ENCODE measurements around the gene GRID1. TPM values are rescaled to one million over a fixed set of nuclear protein-coding genes. Genes with fewer than 3 reads are reported as not detected.
A peak's percentile ranks its signal among the peaks of the same experiment; 100 is the strongest.

Gene GRID1
- total RNA-seq, 1 donor from 2014 or later, result under 0.01 TPM

- DNase-seq (ENCODE audit: low read depth in 2 of 2), result no peak
These were observed 353.0 kb downstream of the GRID1 start for GRCh38 chr10:86013568-86013967.

DNA sequence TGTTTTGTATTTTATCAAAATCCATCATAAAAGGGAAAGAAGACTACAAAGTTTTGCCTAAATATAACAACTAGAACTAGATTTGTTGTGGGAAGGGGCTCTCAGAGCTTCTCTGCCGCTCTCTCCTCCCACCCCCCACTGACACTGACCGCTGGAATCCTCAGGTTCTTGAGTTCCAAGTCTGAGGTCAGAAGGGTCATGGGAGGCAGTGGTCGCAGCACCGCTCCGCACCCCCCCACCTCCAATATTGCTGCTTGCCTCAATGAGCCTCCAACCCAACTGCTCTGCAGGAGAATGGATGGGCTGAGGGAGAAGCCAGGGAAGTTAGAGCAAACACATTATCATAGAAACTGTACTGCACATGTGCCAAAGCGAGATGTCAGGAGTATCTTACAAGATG, 359.4 kb downstream of the GRID1 start:
- no peak for DNase-seq (ENCODE audit: low read depth in 2 of 2)

DNA sequence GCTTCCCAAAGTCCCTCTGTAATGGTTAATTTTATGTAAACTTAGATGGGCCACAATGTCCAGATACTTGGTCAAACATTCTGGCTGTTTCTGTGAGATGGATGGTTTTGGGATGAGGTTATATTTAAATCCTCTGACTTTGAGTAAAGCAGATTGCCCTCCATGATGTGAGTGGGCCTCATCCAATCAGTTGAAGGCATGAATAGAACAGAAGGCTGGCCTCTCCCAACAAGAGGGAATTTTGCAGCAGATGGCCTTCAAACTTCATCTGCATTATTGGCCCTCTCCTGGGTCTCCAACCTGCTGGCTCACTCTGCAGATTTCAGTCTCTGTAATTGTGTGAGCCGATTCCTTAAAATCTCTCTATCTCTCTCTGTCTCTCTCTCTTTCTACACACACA, 362.3 kb downstream of the GRID1 start:
- DNase-seq (ENCODE audit: low read depth in 2 of 2), result no peak

DNA sequence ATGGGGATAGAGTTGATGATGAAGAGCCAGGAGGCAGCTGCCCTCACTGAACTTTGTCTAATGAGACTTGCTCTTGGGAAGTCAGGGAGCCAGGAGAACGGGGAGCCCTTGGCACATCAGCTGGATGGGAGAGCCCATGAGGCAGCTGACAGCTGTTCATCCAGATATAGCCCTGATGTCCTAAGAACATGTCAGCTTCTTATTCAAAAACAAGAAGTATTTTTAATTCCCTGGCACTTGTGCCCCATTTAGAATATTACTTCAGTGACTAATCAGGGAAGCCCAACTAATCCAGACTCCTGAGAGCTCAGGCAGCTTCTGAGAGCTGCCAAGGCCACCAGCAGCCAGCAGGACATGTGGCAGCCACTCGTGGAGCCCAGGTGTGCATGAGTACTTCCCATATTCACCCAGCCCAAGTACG, 363.4 kb downstream of the GRID1 start:
- DNase-seq (ENCODE audit: low read depth in 2 of 2), result no peak

GRCh38 chr10:86001521-86001920, 365.1 kb downstream of the GRID1 start:
- no peak for DNase-seq (ENCODE audit: low read depth in 2 of 2)

DNA sequence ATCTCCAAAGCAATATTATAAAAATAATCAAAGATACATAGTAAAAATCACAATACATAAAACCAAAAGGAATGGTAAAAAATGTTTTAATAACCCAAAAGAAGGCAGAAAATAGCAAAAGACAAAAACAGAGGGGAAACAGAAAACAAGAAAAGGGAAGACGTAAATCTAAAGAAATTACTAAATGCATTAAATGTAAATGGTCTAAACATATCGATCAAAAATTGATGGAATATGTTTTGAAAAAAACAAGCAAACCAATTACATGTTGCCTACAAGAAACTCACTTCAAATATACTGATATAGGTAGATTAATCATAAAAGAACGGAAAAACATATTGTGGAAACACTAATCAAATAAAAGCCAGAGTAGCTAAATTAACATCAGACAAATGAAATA, 369.1 kb downstream of the GRID1 start:
- no peak for DNase-seq (ENCODE audit: low read depth in 2 of 2)

DNA sequence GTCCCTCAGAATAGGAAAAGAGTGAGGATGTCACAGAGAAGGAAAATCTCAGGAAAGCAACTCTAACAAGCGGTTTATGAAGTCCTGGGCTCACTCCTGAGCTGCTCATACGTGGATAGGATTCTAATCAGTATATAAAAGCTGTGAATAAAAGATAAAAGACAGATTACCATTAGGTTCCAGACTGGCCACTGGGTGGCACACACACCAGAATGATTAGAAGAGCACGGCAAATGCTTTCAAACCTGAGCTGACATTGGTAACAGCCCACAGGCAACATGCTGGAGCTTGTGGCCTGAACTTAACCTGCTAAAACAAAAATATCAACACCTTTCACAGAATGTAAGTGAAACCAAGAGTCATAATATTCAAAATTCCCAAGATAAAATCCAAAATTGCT, 370.8 kb downstream of the GRID1 start:
- peak in 1 of 2 donors; percentile 5 for DNase-seq (ENCODE audit: low read depth in 2 of 2)

GRCh38 chr10:85993840-85994507, 372.6 kb downstream of the GRID1 start:
- no peak for DNase-seq (ENCODE audit: low read depth in 2 of 2)

DNA sequence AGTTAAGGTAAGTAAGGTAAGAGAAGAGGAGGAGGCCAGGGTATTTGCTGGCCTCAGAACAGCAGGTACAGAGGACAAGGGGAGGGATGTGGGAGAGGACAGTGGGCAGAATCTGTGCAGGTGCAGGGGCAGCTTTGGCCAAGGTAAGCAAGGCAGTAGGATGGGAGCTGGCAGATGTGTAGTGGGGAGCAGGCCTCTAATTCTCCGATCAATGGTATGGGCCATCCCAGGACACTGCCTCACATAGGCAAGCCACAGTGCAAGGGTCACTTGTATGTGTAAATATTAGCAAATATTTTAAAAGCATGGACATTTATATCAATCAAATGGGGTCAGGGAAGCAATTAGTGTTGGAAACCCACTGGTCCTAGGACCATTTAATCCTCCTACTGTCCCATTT, 373.5 kb downstream of the GRID1 start:
- no peak for DNase-seq (ENCODE audit: low read depth in 2 of 2)

GRCh38 chr10:85992324-85992723, 374.3 kb downstream of the GRID1 start:
- DNase-seq (ENCODE audit: low read depth in 2 of 2), result no peak

DNA sequence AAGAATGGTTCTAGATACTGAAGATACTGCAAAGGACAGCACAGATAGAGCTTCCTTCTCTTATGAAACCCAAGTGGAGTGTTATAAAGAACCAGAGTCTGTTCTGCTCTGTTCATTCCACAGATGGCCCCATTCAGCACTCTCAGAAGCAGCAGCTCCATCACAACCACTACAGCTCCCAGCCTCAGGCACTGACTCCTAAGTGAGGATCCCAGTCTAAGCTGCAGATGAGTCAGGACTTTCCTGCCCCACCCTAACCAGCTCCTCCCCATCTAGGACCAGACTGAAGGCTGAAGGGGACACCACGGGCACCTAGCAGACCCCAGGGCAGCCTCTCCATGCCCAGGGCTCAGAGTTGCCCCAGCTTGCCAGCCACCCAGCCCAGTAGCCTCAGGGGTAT, 379.8 kb downstream of the GRID1 start:
- no peak for DNase-seq (ENCODE audit: low read depth in 2 of 2)

DNA sequence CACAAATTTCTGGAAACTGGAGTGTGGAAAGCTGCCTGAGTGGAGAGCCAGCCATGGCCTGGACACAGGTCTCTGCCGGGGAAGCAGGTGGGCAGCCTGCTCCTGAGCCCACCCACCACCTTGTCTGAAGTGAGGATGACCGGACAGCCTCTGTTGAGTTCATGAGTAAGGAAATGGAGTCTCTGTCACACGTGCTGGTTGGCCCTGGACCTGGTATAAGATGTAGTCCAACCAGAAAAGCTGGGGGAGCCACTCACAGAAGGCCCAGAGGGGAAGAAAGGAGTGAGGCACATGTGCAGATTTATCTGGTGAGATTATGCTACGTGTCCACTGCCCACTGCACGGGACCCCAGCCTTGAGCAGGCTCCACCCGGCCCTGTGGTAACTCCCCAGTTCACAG, 383.5 kb downstream of the GRID1 start:
- DNase-seq (ENCODE audit: low read depth in 2 of 2), result no peak

DNA sequence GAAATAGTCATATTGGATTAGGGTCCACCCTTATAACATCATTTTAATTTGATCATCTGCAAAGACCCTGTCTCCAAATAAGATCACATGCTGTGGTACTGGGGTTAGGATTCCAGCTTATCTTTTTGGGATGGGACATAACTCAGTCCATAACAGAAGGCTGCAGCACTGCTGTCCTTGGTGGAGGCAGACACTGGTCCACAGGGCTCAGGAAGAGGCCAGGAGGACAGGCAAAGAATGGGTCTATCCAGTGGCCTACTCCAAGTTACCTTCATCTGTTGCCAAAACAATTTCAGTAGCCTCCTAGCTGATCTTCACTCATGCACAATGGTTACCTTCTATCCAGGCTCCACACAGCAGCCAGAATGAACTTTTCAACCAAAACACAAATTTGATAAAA, 387.0 kb downstream of the GRID1 start:
- no peak for DNase-seq (ENCODE audit: low read depth in 2 of 2)

DNA sequence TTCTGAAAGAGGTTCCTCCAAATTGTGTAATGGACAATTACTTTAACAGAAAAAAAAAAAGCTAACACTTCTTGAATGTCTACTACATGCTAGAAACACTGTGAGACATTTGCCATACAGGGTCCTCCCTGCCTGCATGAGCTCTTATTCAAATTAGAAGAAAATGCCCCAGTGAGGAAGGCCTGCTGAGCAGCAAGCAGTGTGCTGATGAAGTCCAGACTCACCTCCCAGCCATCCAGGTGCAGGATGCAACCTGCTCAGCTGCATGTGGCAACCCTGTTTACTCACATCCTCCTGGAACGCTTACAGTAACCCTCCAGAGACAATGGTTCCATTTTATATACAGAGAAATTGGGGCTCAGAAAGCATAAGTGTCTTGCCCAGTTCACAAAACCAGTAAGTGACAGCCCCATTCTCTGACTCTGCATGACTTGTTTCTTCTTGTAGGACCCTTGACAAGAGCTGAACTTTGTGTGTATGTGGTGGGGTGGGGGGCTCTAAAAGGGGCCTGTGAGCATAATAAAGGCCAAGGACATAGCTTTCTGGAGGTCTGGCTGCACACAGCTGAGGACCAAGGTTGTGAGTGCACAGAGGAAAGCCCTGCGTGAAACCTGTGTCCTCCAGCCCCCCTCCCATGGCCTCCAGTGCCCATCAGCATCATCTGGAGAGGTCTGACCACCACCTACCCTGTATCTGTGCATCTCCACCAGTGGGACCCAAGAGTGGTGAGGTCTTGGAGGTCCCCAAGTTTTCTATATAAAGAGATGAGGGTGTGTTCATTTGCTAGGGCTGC, 387.8 kb downstream of the GRID1 start:
- DNase-seq (ENCODE audit: low read depth in 2 of 2), result no peak

DNA sequence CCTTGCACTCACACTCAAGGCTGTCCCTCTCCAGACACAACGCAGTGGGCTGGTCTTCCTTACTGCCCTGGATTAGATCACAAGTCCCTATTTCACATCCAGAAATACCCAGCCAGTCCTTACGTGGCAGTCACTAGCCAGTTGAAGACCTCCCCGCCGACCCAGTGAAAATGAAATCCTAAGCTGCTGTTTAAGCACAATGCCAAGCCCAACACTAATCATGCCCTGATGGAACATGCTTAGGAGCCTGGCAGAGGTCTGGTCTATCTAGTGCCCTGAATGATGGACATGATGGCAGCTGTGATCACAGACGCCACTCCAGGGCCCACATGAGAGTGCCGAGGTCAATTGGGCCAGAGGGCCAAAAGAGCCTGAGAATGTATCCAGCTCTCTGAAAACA, 389.0 kb downstream of the GRID1 start:
- no peak for DNase-seq (ENCODE audit: low read depth in 2 of 2)

DNA sequence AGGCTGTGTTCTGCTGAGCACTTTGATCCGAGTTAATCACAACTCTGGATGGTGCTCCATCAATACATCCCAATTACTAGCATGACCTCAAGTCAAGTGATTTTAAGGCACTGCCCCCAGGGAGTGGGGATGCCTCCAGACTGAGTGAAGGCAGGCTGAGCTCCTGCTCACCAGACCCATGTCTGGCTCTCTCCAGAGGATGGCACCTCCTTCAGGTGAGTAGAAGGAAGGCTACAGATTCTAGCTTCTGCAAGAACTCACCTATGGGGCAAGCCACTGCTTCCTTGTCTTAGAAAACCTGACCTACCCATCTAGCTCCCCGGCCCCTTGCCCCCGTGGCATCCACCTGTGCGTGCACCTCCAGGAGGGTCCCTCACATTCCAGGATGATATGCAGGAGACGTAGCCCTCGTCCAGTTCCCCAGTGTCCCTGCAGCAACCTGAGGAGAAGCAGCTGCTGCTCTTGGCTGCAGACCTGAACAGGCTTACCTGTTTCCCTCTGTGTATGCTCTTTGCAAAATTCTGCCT, 390.3 kb downstream of the GRID1 start:
- DNase-seq (ENCODE audit: low read depth in 2 of 2), result no peak

DNA sequence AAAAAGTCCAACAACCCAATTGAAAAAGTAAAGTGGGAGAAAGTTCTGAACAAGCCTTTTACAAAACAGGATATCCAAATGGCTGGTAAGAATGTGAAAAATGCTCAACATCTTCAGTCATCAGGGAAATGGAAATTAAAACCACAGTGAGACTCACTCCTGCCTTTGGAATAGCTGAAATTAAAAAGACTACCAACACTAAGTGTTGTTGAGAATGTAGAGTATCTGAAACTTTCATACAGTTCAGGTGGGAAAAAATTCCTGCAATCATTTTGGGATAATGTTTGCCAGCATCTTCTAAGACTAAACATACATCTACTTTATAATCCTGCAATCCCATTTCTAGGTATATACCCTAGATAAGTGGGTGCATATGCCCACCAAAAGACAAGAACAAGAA, 395.1 kb downstream of the GRID1 start:
- DNase-seq (ENCODE audit: low read depth in 2 of 2), result no peak

- DNase-seq (ENCODE audit: low read depth in 2 of 2), result no peak
These were observed 399.0 kb downstream of the GRID1 start for GRCh38 chr10:85967594-85967993.

DNA sequence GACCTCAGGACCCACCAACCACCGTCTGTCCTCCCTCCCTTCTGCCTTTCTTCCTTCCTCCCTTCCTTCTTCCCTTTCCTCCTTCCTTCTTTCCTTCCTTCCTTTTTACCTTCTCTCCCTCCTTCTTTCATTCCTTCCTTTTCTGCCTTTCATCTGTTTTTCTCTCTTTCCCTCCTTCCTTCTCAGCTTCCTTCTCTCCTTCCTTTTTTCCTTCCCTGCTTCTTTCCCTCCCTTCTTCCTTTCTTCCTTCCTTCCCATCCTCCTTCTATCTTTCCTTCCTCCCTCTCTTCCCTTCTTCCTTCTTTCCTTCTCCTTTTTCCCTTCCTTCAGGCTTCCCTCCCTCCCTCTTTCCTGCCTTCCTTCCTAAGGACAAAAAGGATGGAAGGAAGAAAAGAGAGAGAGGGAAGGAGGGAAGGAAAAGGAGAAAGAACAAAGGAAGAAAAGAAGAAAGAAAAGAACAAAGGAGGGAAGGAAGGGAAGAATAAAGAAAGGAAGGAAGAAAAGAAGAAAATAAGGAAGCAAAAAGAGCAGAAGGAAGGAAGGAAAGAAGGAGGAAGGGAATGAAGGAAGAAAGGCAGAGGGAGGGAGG, 405.0 kb downstream of the GRID1 start:
- DNase-seq (ENCODE audit: low read depth in 2 of 2), result no peak

DNA sequence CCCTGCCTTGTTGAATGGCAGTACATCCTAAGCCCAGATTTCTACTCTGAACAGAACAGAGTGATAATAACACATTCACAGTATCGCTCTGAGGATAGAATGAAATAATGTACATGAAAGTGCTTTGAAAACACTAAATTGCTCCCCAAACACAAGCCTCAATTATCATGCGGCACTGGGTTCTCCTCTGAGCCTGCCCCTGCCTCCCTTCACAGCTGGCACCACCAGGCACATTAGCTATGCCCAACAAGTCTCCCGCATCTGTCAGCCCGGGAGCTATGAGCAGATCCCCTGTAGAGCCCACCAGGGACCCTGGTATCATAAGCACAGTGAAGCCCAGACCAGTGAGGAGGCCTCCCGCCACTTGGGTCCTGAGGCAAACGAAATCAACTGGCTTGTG, 405.5 kb downstream of the GRID1 start:
- DNase-seq (ENCODE audit: low read depth in 2 of 2), result no peak

DNA sequence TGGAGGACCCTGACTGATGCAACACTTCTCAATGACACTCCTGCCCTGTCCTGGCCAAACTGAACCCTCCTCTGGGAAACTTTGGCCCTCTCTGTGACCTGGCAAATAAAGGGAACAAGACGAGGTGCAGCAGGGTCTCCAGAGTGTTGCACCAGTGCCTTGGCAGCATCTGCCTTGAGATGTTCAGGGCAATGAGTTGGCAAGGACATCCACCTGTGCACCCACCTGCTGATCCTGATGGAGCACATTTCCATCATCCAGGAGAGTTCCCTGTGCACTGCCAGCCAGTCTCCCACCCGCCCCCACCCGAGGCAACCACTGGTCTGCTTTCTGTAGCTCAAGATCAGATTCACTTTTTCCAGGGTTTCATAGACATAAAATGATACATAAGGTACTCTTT, 407.4 kb downstream of the GRID1 start:
- DNase-seq (ENCODE audit: low read depth in 2 of 2), result no peak

DNA sequence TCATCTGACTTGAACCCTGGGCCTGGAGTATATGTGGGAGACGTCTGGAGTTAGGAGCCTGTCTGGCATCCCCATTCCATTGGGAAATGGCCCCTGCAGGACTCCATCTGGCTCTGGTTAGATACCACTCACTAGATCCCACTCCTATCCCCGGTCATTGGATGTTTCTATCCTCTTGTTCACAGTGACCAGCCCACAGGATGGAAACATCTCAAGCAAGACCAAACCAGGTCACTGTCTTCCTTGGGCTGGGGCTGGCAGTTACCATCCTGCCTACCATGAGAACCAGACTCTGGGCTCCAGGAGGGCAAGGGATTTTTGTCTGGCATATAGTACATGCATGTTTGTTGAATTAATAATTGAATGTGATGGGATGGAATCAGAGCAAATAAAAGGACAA, 415.7 kb downstream of the GRID1 start:
- DNase-seq (ENCODE audit: low read depth in 2 of 2), result no peak

Measured in dermis microvascular lymphatic vessel endothelial cell (primary cell).